ENCODE data around the gene ANKRD55.

DNA sequence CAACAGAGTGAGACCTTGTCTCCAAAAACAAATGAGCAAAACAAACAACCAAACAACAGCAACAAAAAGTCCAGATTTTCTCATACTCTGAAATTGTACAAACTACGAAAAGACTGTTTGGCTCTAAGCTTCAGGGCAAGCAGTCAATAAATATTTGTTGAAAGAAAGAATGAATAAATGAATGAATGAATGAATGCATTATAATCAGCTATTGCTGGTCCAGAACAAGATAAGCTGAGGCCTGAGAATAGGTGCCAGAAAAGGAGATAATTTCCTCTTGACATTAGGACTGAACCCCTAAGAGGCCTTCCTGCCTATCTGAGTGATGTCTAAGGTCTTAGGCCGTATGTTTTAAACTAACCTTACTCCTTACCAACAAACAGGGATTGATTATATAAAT lies 139.2 kb downstream of the ANKRD55 start:
- TF ChIP-seq, protein P1, sequence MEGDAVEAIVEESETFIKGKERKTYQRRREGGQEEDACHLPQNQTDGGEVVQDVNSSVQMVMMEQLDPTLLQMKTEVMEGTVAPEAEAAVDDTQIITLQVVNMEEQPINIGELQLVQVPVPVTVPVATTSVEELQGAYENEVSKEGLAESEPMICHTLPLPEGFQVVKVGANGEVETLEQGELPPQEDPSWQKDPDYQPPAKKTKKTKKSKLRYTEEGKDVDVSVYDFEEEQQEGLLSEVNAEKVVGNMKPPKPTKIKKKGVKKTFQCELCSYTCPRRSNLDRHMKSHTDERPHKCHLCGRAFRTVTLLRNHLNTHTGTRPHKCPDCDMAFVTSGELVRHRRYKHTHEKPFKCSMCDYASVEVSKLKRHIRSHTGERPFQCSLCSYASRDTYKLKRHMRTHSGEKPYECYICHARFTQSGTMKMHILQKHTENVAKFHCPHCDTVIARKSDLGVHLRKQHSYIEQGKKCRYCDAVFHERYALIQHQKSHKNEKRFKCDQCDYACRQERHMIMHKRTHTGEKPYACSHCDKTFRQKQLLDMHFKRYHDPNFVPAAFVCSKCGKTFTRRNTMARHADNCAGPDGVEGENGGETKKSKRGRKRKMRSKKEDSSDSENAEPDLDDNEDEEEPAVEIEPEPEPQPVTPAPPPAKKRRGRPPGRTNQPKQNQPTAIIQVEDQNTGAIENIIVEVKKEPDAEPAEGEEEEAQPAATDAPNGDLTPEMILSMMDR (conservative IDR thresholded peaks at IDR 0.05; ENCODE audit: low read length) = no peak
- TF ChIP-seq EZH2phosphoT487 (IDR thresholded peaks at IDR 0.05; ENCODE audit: borderline replicate concordance, low read depth, low read length) = no peak
